Neural progenitor cell (in vitro differentiated cells): ENCODE measurements around the gene VPS13D.

Experiments used
- EZH2 ChIP-seq: fragments of 200-600 bp; sonication (generic); IDR thresholded peaks from 2 replicates; pipeline ENCODE4 v1.6.1; 2017; ENCODE audit warnings: antibody characterized with exemption, mild to moderate bottlenecking, moderate library complexity
- TF ChIP-seq, protein P1 (sequence below): fragments of 200-600 bp; sonication (generic); IDR thresholded peaks from 2 replicates; pipeline ENCODE4 v1.5.1; 2017; ENCODE audit warnings: antibody characterized with exemption, mild to moderate bottlenecking

DNA sequence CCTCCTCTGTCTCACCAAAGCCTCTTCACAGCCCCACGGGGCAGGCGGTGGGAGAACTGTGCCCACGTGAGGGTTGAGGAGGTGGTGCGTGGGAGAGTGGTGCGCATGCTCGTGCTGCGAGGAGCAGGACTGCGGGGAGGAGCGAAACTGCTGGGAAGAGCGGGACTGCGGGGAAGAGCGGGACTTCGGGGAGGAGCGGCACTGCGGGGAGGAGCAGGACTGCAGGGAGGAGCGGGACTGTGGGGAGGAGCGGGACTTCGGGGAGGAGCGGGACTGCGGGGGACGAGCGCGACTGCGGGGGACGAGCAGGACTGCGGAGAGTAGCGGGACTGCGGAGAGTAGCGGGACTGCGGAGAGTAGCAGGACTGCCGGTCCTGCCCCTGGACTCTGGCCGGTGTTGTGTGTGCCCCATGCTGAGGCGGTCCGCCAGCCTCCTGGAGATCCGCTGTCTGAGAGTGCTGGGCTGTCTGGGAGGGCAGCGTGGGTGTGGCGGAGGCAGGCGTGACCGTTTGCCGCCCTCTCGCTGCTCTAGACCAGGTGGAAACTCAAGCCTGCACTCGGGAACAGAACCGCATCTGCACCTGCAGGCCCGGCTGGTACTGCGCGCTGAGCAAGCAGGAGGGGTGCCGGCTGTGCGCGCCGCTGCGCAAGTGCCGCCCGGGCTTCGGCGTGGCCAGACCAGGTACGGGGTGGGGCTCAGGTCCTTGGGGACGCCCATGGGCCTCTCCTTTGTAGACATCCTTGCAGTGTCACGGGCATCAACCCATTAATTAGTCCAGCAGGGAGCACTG is 38.4 kb upstream of the VPS13D start:
- TF ChIP-seq, protein P1, sequence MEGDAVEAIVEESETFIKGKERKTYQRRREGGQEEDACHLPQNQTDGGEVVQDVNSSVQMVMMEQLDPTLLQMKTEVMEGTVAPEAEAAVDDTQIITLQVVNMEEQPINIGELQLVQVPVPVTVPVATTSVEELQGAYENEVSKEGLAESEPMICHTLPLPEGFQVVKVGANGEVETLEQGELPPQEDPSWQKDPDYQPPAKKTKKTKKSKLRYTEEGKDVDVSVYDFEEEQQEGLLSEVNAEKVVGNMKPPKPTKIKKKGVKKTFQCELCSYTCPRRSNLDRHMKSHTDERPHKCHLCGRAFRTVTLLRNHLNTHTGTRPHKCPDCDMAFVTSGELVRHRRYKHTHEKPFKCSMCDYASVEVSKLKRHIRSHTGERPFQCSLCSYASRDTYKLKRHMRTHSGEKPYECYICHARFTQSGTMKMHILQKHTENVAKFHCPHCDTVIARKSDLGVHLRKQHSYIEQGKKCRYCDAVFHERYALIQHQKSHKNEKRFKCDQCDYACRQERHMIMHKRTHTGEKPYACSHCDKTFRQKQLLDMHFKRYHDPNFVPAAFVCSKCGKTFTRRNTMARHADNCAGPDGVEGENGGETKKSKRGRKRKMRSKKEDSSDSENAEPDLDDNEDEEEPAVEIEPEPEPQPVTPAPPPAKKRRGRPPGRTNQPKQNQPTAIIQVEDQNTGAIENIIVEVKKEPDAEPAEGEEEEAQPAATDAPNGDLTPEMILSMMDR: no peak
- TF ChIP-seq EZH2: no peak
